ENCODE results near the gene GAS6.

The GAS6 gene

GRCh38 chr13:113786262-113786841, 77.5 kb downstream of the GAS6 start (continued):
- TF ChIP-seq PRDM10 (tag by site-specific recombination; IDR thresholded peaks at IDR 0.05): no peak
- no peak for TF ChIP-seq ZNF112 (tag by site-specific recombination; IDR thresholded peaks at IDR 0.05)
- TF ChIP-seq ZBTB8A (tag by site-specific recombination; IDR thresholded peaks at IDR 0.05): no peak
- TF ChIP-seq ZSCAN18 (tag by site-specific recombination; IDR thresholded peaks at IDR 0.05): no peak
- no peak for TF ChIP-seq YY1 (tag by site-specific recombination; IDR thresholded peaks at IDR 0.05)
- no peak for TF ChIP-seq ZNF623 (tag by site-specific recombination; IDR thresholded peaks at IDR 0.05)
- no peak for TF ChIP-seq ZNF16 (tag by site-specific recombination; IDR thresholded peaks at IDR 0.05; ENCODE audit: low read depth)
- TF ChIP-seq ZNF433 (tag by site-specific recombination; IDR thresholded peaks at IDR 0.05; ENCODE audit: low read depth): no peak
- 0 out of 2 replicates have a peak, but pooled peaks have one; percentile 11 for TF ChIP-seq ZNF707 (tag by site-specific recombination; IDR thresholded peaks at IDR 0.05)
- no peak for TF ChIP-seq ZNF366 (tag by site-specific recombination; conservative IDR thresholded peaks at IDR 0.05)
- TF ChIP-seq KLF10 (tag by site-specific recombination; IDR thresholded peaks at IDR 0.05): no peak
- no peak for TF ChIP-seq HOXA7 (CRISPR knock-in tag; IDR thresholded peaks at IDR 0.05; ENCODE audit: borderline replicate concordance)
- no peak for TF ChIP-seq OSR2 (tag by site-specific recombination; IDR thresholded peaks at IDR 0.05)
- no peak for TF ChIP-seq ZNF354C (tag by site-specific recombination; IDR thresholded peaks at IDR 0.05; ENCODE audit: borderline replicate concordance, low read depth)
- no peak for TF ChIP-seq ZNF645 (tag by site-specific recombination; IDR thresholded peaks at IDR 0.05)
- TF ChIP-seq ZFP41 (tag by site-specific recombination; IDR thresholded peaks at IDR 0.05; ENCODE audit: borderline replicate concordance): no peak
- TF ChIP-seq OVOL3 (tag by site-specific recombination; IDR thresholded peaks at IDR 0.05): no peak
- TF ChIP-seq PRDM1 (tag by site-specific recombination; IDR thresholded peaks at IDR 0.05): no peak
- no peak for TF ChIP-seq ZNF362 (tag by site-specific recombination; IDR thresholded peaks at IDR 0.05)
- no peak for TF ChIP-seq SP7 (tag by site-specific recombination; IDR thresholded peaks at IDR 0.05)
- TF ChIP-seq ZNF248 (tag by site-specific recombination; IDR thresholded peaks at IDR 0.05): no peak
- no peak for TF ChIP-seq ZNF214 (tag by site-specific recombination; IDR thresholded peaks at IDR 0.05; ENCODE audit: borderline replicate concordance)
- TF ChIP-seq HOXC10 (CRISPR knock-in tag; IDR thresholded peaks at IDR 0.05): no peak
- TF ChIP-seq ZNF513 (tag by site-specific recombination; IDR thresholded peaks at IDR 0.05): peak; percentile 93
- TF ChIP-seq, protein P1, sequence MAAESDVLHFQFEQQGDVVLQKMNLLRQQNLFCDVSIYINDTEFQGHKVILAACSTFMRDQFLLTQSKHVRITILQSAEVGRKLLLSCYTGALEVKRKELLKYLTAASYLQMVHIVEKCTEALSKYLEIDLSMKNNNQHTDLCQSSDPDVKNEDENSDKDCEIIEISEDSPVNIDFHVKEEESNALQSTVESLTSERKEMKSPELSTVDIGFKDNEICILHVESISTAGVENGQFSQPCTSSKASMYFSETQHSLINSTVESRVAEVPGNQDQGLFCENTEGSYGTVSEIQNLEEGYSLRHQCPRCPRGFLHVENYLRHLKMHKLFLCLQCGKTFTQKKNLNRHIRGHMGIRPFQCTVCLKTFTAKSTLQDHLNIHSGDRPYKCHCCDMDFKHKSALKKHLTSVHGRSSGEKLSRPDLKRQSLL (tag by site-specific recombination; IDR thresholded peaks at IDR 0.05): no peak
- TF ChIP-seq ZNF148 (tag by site-specific recombination; IDR thresholded peaks at IDR 0.05; ENCODE audit: borderline replicate concordance): peak; percentile 29; the same call in 1 of the 2 replicates

Measured in HEK293 (cell line).